GM12878 (cell line): ENCODE measurements around the gene CTNS. TPM values are rescaled to one million over a fixed set of nuclear protein-coding genes. Genes with fewer than 3 reads are reported as not detected.

ENCODE experiments used
- ATAC-seq: fragments of 200-7000 bp; cut with Tn5 transposase; 3 replicates; pipeline ENCODE4 v1.9.1; 2020; ENCODE audit warnings: mild to moderate bottlenecking, moderate library complexity
- BruUV-seq: library from RNA; stranded (reverse); fragments of 400-500 nt; replicated peaks from 2 replicates; lab custom pipeline; 2021; lab: Mats Ljungman, UMichigan
- CTCF ChIA-PET: fragments of 300-600 bp; sonication (Branson Sonifier 250); formaldehyde crosslinking; extraction: SDS; loops from one replicate; lab custom pipeline; 2021; ENCODE audit warnings: inconsistent platforms; lab: Yijun Ruan, JAX
- POLR2A ChIA-PET: fragments of 350-600 bp; formaldehyde crosslinking; extraction: SDS; loops from one replicate; lab custom pipeline; 2021; ENCODE audit warnings: inconsistent platforms; lab: Charles Lee
- RAD21 ChIA-PET: fragments of 300-600 bp; sonication (Branson Sonifier 250); formaldehyde crosslinking; loops from one replicate; lab custom pipeline; 2023; ENCODE audit warnings: antibody characterized with exemption; ENCODE audit not compliant: unreplicated experiment; lab: Charles Lee
- SMC1A ChIA-PET: fragments of 300-600 bp; sonication (Branson Sonifier 250); formaldehyde crosslinking; loops from one replicate; lab custom pipeline; 2023; ENCODE audit not compliant: unreplicated experiment, uncharacterized antibody; lab: Charles Lee
- DNase-seq: peaks from one replicate; pipeline ENCODE4 v3.0.0-alpha.2; 2011; ENCODE audit warnings: low read depth, low spot score
- FAIRE-seq: peaks from 3 replicates; lab custom pipeline; 2011; peaks lifted over from hg19 to GRCh38; lab: Jason Lieb, UNC
- H2AFZ ChIP-seq: 2 replicates; pipeline ENCODE4 v1.6.0; 2011; ENCODE audit warnings: low read depth, low read length, control low read depth; ENCODE audit not compliant: control insufficient read depth
- H3K27ac ChIP-seq: 2 replicates; pipeline ENCODE4 v1.5.1; 2011; ENCODE audit warnings: control low read depth; ENCODE audit not compliant: control insufficient read depth, insufficient read depth
- H3K27me3 ChIP-seq, 2 experiments: replicated peaks in 1 of 2; 2 replicates each; pipeline versions ENCODE4 v1.6.0 to v1.6.1; 2011; ENCODE audit warnings: low read length in 1 of 2; ENCODE audit not compliant: control insufficient read depth in 2 of 2, insufficient read depth in 2 of 2
- H3K36me3 ChIP-seq, 2 experiments: 2 replicates each; pipeline ENCODE4 v1.5.1; 2011; ENCODE audit warnings: low read length in 1 of 2; ENCODE audit not compliant: control insufficient read depth in 2 of 2, insufficient read depth in 2 of 2
- H3K4me1 ChIP-seq: 2 replicates; pipeline ENCODE4 v1.6.1; 2011; ENCODE audit warnings: mild to moderate bottlenecking, low read length, moderate library complexity, mixed read lengths; ENCODE audit not compliant: control insufficient read depth, insufficient read depth
- H3K4me2 ChIP-seq: 2 replicates; pipeline ENCODE4 v1.6.0; 2011; ENCODE audit warnings: control low read depth; ENCODE audit not compliant: control insufficient read depth, insufficient read depth
- H3K4me3 ChIP-seq: fragments of 200-600 bp; sonication (generic); 2 replicates; pipeline ENCODE4 v1.5.1; 2016
- H3K79me2 ChIP-seq: 2 replicates; pipeline ENCODE4 v1.6.0; 2011; ENCODE audit warnings: low read length; ENCODE audit not compliant: control insufficient read depth, insufficient read depth
- H3K9ac ChIP-seq: 2 replicates; pipeline ENCODE4 v1.8.0; 2011; ENCODE audit warnings: low read length, control low read depth, mixed read lengths; ENCODE audit not compliant: control insufficient read depth, insufficient read depth
- H3K9me3 ChIP-seq: replicated peaks from 3 replicates; pipeline ENCODE4 v1.5.1; 2011; ENCODE audit warnings: mild to moderate bottlenecking, low read length; ENCODE audit not compliant: control insufficient read depth, insufficient read depth
- H4K20me1 ChIP-seq: 2 replicates; pipeline ENCODE4 v1.6.0; 2011; ENCODE audit not compliant: control insufficient read depth, insufficient read depth
- ASH2L ChIP-seq: fragments of 300-600, 200-600 bp; sonication (generic); IDR thresholded peaks from 2 replicates; pipeline ENCODE4 v1.6.1; 2017; ENCODE audit warnings: low read depth, mild to moderate bottlenecking, borderline replicate concordance
- CHD1 ChIP-seq: IDR thresholded peaks from 2 replicates; pipeline ENCODE4 v1.6.1; 2012; ENCODE audit warnings: low read depth, low read length, improper control_type of control experiment
- CREB1 ChIP-seq: IDR thresholded peaks from 2 replicates; pipeline ENCODE4 v1.6.1; 2012; ENCODE audit warnings: low read depth, mild to moderate bottlenecking, inconsistent platforms
- EED ChIP-seq: sonication (generic); IDR thresholded peaks from 2 replicates; pipeline ENCODE4 v1.6.1; 2016; ENCODE audit warnings: antibody characterized with exemption, low read depth
- FOXK2 ChIP-seq: fragments of 450-650 bp; IDR thresholded peaks from 2 replicates; pipeline ENCODE4 v1.6.1; 2017; ENCODE audit warnings: mild to moderate bottlenecking, moderate library complexity
- IKZF1 ChIP-seq: fragments of 450-650 bp; conservative IDR thresholded peaks from 2 replicates; pipeline ENCODE4 v1.6.1; 2017; ENCODE audit warnings: antibody characterized with exemption, mild to moderate bottlenecking
- IRF3 ChIP-seq: fragments of 450-650 bp; IDR thresholded peaks from 2 replicates; pipeline ENCODE4 v1.6.1; 2014; ENCODE audit warnings: mild to moderate bottlenecking
- MTA2 ChIP-seq: fragments of 450-650 bp; IDR thresholded peaks from 2 replicates; pipeline ENCODE4 v1.6.1; 2016; ENCODE audit warnings: low read depth, mild to moderate bottlenecking, moderate library complexity
- NFXL1 ChIP-seq: fragments of 450-650 bp; IDR thresholded peaks from 2 replicates; pipeline ENCODE4 v1.6.1; 2017; ENCODE audit warnings: antibody characterized with exemption, mild to moderate bottlenecking, borderline replicate concordance
- NR2F1 ChIP-seq: fragments of 450-650 bp; conservative IDR thresholded peaks from 2 replicates; pipeline ENCODE4 v1.6.1; 2017; ENCODE audit warnings: mild to moderate bottlenecking
- TCF7 ChIP-seq: IDR thresholded peaks from 2 replicates; pipeline ENCODE4 v1.6.1; 2014; ENCODE audit warnings: antibody characterized with exemption, borderline replicate concordance
- YY1 ChIP-seq: IDR thresholded peaks from 2 replicates; pipeline ENCODE4 v1.6.1; 2011; ENCODE audit warnings: low read depth, mild to moderate bottlenecking, low read length
- ZNF217 ChIP-seq: fragments of 450-650 bp; IDR thresholded peaks from 2 replicates; pipeline ENCODE4 v1.6.1; 2017; ENCODE audit warnings: antibody characterized with exemption, mild to moderate bottlenecking
- ZNF622 ChIP-seq: fragments of 450-650 bp; IDR thresholded peaks from 2 replicates; pipeline ENCODE4 v1.6.1; 2017; ENCODE audit warnings: mild to moderate bottlenecking, inconsistent platforms
- WGBS: methylation state at CpG from one replicate; pipeline ENCODE4 v1.1.6; 2016; ENCODE audit warnings: low lambda C conversion rate; ENCODE audit not compliant: insufficient replicate concordance, insufficient coverage; ENCODE audit errors: missing lambda C conversion rate; 5-methylcytosine and 5-hydroxymethylcytosine counted together
- in situ Hi-C: fragments of 300-500 bp; cut with MboI; formaldehyde crosslinking; loops from 9 replicates; pipeline ENCODE4 v1.14.3; 2018; ENCODE audit warnings: mixed read lengths
- intact Hi-C: fragments of 100-400 bp; cut with micrococcal nuclease; formaldehyde crosslinking; loops from one replicate; pipeline ENCODE4 v1.14.2; 2022; ENCODE audit not compliant: unreplicated experiment
- polyA plus RNA-seq, 11 experiments: library from polyadenylated mRNA; depleted of rRNA in 4 of 11; unstranded in 6 of 11; stranded (reverse) in 5 of 11; fragments of >200 nt; fragmentation: Nextera tagmentation in 4 of 11; fragmentation: Illumina TruSeq in 1 of 11; extraction: Ambion mirVana in 4 of 11; extraction: Trizol in 1 of 11; gene quantifications; 1 replicate in 1 of 11; 2 replicates in 10 of 11; pipeline versions ENCODE4 v1.2.1 to v1.2.3, GENCODE V29; 2011 to 2016; ENCODE audit warnings: inconsistent platforms in 2 of 11, missing spikeins in 2 of 11, low read depth in 1 of 11
- total RNA-seq, 4 experiments: library from RNA; depleted of rRNA in 3 of 4; stranded (reverse); fragments of >200 nt in 3 of 4; fragmentation: Illumina TruSeq in 1 of 4; extraction: Trizol in 1 of 4; gene quantifications; 2 replicates each; pipeline versions ENCODE4 v1.2.1 to v1.2.3, GENCODE V29; 2013 to 2021
- TF ChIP-seq, protein P1 (sequence below): fragments of 450-650 bp; formaldehyde crosslinking; IDR thresholded peaks from 2 replicates; pipeline ENCODE4 v1.4.0; 2020; ENCODE audit warnings: mild to moderate bottlenecking, moderate library complexity
- TF ChIP-seq, protein P2 (sequence below): fragments of 450-650 bp; IDR thresholded peaks from 2 replicates; pipeline ENCODE4 v1.6.1; 2017; ENCODE audit warnings: mild to moderate bottlenecking, moderate library complexity

Gene CTNS
- total and polyA plus RNA-seq, 10 of the 15 experiments (the other 5 are each of a cell fraction or from before 2014, with no cell fraction given): 0.92 to 10.7 (median 6.4) TPM

- 7% methylated on average over 10 of the region's 10 CpGs for WGBS
- DNase-seq (peak; percentile 48), FAIRE-seq (peak; percentile 95), ATAC-seq (peak; percentile 95)
- ChIA-PET CTCF (interaction anchor here (0.5 to 5.1 kb wide), 17 partner anchors 10 to 211 kb away, joined by 3 to 105 read pairs (median 4); partner anchors contain the start of gene HASPIN), SMC1A (interaction anchor here (0.6 to 2.7 kb wide), 7 partner anchors 39 to 162 kb away, joined by 3 to 17 read pairs (median 6); no protein-coding TSS in a partner anchor), POLR2A (interaction anchor here (0.7 kb wide), 1 partner anchor 20 kb away, joined by 7 read pairs; no protein-coding TSS in a partner anchor), RAD21 (interaction anchor here (0.7 to 2.7 kb wide), 9 partner anchors 11 to 157 kb away, joined by 3 to 24 read pairs (median 4); no protein-coding TSS in a partner anchor)
- H3K4me2 ChIP-seq: peak overlapping the region; percentile 48; the same call in 1 of the 2 replicates
- no peak overlapping the region for H3K27ac ChIP-seq
- H3K27me3 ChIP-seq: no peaks in the 10 kb centered on the region
- H4K20me1 ChIP-seq: no peaks in the 10 kb centered on the region
- no peaks in the 10 kb centered on the region for H3K9me3 ChIP-seq
- H3K79me2 ChIP-seq: no peaks in the 10 kb centered on the region
- H2AFZ ChIP-seq: peak overlapping the region; percentile 63
- no TSS peak for BruUV-seq
- in situ Hi-C loops (loop anchor here (5.0 kb wide), 1 partner anchor 139 kb away; no protein-coding TSS in a partner anchor), intact Hi-C loops (loop anchor here (2.0 kb wide), 2 partner anchors 50 to 144 kb away; no protein-coding TSS in a partner anchor)
- H3K9ac ChIP-seq: no peak overlapping the region
- H3K4me3 ChIP-seq: no peak overlapping the region
- peaks cover 6% of the 10 kb centered on the region; the same call in 1 of the 2 replicates for H3K4me1 ChIP-seq
- H3K36me3 ChIP-seq: peaks cover 0 to 4% of the 10 kb centered on the region in 2 experiments; a peak in 2 of 4 replicates
- TF ChIP-seq TCF7: no peak
- no peak for TF ChIP-seq FOXK2
- TF ChIP-seq IRF3: no peak
- TF ChIP-seq NR2F1: peak; percentile 94
- TF ChIP-seq CHD1: no peak
- no peak for TF ChIP-seq ASH2L
- TF ChIP-seq ZNF622: no peak
- TF ChIP-seq EED: no peak
- peak; percentile 82 for TF ChIP-seq YY1
- TF ChIP-seq, protein P1, sequence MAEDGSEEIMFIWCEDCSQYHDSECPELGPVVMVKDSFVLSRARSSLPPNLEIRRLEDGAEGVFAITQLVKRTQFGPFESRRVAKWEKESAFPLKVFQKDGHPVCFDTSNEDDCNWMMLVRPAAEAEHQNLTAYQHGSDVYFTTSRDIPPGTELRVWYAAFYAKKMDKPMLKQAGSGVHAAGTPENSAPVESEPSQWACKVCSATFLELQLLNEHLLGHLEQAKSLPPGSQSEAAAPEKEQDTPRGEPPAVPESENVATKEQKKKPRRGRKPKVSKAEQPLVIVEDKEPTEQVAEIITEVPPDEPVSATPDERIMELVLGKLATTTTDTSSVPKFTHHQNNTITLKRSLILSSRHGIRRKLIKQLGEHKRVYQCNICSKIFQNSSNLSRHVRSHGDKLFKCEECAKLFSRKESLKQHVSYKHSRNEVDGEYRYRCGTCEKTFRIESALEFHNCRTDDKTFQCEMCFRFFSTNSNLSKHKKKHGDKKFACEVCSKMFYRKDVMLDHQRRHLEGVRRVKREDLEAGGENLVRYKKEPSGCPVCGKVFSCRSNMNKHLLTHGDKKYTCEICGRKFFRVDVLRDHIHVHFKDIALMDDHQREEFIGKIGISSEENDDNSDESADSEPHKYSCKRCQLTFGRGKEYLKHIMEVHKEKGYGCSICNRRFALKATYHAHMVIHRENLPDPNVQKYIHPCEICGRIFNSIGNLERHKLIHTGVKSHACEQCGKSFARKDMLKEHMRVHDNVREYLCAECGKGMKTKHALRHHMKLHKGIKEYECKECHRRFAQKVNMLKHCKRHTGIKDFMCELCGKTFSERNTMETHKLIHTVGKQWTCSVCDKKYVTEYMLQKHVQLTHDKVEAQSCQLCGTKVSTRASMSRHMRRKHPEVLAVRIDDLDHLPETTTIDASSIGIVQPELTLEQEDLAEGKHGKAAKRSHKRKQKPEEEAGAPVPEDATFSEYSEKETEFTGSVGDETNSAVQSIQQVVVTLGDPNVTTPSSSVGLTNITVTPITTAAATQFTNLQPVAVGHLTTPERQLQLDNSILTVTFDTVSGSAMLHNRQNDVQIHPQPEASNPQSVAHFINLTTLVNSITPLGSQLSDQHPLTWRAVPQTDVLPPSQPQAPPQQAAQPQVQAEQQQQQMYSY (CRISPR knock-in tag): no peak
- TF ChIP-seq, protein P2, sequence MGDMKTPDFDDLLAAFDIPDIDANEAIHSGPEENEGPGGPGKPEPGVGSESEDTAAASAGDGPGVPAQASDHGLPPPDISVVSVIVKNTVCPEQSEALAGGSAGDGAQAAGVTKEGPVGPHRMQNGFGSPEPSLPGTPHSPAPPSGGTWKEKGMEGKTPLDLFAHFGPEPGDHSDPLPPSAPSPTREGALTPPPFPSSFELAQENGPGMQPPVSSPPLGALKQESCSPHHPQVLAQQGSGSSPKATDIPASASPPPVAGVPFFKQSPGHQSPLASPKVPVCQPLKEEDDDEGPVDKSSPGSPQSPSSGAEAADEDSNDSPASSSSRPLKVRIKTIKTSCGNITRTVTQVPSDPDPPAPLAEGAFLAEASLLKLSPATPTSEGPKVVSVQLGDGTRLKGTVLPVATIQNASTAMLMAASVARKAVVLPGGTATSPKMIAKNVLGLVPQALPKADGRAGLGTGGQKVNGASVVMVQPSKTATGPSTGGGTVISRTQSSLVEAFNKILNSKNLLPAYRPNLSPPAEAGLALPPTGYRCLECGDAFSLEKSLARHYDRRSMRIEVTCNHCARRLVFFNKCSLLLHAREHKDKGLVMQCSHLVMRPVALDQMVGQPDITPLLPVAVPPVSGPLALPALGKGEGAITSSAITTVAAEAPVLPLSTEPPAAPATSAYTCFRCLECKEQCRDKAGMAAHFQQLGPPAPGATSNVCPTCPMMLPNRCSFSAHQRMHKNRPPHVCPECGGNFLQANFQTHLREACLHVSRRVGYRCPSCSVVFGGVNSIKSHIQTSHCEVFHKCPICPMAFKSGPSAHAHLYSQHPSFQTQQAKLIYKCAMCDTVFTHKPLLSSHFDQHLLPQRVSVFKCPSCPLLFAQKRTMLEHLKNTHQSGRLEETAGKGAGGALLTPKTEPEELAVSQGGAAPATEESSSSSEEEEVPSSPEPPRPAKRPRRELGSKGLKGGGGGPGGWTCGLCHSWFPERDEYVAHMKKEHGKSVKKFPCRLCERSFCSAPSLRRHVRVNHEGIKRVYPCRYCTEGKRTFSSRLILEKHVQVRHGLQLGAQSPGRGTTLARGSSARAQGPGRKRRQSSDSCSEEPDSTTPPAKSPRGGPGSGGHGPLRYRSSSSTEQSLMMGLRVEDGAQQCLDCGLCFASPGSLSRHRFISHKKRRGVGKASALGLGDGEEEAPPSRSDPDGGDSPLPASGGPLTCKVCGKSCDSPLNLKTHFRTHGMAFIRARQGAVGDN: 0 out of 2 replicates have a peak, but pooled peaks have one; percentile 34
- peak; percentile 67 for TF ChIP-seq MTA2
- TF ChIP-seq NFXL1: no peak
- no peak for TF ChIP-seq CREB1
- peak; percentile 50; the same call in 1 of the 2 replicates for TF ChIP-seq ZNF217
- TF ChIP-seq IKZF1: peak; percentile 82
These were observed 46.5 kb downstream of the CTNS start for GRCh38 chr17:3683054-3683511.
